Subcutaneous adipose tissue (tissue), 4 donors: Measurements from ENCODE around the gene SPOCK1. TPM values are rescaled to one million over a fixed set of nuclear protein-coding genes. Genes with fewer than 3 reads are reported as not detected.

Source experiments
- total RNA-seq, 4 donors: library from RNA; depleted of rRNA; stranded (reverse); fragments of >200 nt; gene quantifications; one replicate each; pipeline ENCODE4 v1.1.0, GENCODE V29; 2016
- TF ChIP-seq, protein P1 (sequence below): fragments of 450-650 bp; IDR thresholded peaks from one replicate; pipeline ENCODE4 v1.5.1; 2016; ENCODE audit warnings: low read depth, mild to moderate bottlenecking, control low read depth, antibody characterized with exemption, moderate library complexity

Gene SPOCK1
- total RNA-seq, 4 donors from 2014 or later, result 55.2 to 84.6 (median 70.1) TPM

DNA sequence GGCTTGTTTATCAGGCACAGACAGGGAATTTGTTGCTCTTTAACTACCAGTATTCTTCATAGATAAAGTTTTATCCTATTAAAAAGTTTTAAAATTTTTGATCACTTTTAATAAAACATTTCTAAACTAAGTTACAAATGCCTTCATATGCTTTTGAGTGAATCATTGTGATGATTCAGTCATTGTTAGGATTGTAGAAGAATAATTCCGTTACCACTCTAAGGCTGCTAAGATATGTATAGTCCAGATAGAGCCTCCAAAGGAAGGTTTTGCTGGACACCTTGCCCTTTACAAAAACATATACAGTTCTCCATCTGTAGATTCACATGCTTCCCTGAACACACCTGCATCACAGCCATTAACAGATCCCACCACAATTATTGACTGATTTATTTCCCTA is 233.7 kb downstream of the SPOCK1 start:
- TF ChIP-seq, protein P1, sequence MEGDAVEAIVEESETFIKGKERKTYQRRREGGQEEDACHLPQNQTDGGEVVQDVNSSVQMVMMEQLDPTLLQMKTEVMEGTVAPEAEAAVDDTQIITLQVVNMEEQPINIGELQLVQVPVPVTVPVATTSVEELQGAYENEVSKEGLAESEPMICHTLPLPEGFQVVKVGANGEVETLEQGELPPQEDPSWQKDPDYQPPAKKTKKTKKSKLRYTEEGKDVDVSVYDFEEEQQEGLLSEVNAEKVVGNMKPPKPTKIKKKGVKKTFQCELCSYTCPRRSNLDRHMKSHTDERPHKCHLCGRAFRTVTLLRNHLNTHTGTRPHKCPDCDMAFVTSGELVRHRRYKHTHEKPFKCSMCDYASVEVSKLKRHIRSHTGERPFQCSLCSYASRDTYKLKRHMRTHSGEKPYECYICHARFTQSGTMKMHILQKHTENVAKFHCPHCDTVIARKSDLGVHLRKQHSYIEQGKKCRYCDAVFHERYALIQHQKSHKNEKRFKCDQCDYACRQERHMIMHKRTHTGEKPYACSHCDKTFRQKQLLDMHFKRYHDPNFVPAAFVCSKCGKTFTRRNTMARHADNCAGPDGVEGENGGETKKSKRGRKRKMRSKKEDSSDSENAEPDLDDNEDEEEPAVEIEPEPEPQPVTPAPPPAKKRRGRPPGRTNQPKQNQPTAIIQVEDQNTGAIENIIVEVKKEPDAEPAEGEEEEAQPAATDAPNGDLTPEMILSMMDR, result no peak

- TF ChIP-seq, protein P1, result no peak
These were observed 234.6 kb downstream of the SPOCK1 start for GRCh38 chr5:137264573-137264972.

DNA sequence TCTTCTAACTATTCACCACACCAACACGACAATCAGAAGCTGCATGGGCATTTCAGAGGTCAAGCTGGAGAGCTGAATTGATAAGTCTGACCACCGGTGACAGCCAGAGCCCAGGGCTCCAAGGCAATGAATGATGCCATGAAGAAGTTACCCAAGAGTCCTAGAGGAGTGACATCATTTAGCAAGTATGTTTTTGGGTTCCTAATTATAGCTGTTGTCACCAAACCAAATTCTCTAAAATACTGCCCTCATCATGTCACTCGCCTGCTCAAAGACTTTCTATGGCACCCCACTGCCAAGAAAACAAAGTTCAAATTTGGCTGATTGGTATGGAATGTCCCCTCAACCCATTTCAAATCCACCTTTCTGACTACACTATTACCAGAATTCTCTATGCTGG is 235.1 kb downstream of the SPOCK1 start:
- TF ChIP-seq, protein P1, result no peak

DNA sequence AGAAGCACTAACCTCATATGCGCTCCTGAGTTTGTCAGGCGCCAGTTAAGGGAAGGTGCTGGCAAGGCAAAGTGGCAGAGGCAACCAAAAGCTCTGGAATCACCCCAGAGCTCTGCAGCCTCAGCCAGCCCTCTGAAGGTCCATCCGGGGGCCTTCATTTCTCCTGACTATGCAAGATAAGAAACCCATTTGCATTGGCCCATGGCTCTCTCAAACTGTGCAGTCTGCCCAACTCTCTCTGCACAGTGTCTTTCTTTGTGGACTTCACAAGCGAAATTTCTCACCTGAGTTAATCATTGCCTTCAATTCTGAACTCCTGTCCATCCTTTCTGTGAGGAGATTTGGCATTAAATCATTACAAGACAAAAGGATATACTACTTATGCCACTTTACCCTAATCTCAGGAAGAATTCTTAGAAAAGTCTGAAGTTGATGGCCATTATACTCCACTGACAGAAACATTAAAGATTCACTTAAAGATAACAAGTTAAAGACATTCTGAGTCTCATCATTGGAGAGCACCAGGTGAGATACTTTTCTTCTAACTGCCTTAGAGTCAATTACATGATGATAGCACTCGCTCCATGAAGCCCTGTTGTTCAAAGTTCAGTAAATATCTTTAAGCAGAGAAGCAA is 235.6 kb downstream of the SPOCK1 start:
- TF ChIP-seq, protein P1, result no peak

- TF ChIP-seq, protein P1, result no peak
These were observed 236.3 kb downstream of the SPOCK1 start for GRCh38 chr5:137262818-137263217.

DNA sequence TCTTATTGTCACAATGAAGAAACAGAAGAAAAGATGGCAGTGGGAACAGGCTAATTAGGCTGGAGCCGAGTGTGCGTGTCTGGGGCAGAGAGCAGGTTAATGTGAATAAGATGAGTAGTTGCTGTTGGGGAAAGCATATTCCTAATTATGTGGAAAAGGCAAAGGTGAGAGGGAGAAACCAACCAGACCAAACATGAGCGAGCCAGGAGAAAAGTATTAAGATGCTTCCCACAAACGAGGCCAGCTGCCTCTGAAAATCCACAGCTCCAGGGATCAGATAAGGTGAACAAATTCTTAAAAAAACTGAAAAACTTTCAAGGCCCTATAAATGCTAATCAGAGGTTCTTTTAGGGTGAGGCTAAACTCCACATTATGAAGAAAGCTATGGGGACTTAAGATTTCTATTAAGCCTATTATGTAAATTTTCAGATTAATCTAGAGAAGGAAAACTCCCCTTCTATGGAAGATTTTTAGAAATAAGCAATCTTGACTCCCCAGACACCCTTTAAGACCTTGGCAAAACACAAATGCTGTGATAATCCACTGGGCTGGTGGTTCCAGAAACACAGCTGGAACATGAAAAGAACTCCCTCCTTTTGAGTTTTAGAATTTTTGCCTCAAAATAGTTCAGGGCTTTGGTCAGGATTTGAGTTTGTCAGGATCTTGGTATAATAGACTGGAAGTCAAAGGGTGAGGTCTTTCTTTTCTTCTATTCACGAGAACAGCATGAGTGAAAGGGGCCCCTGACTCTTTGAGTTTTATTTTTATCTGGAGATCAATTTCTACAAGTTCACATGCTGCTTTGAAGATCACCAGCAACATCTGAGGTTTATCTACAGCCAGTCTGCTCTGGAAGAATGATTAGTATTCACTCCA is 238.1 kb downstream of the SPOCK1 start:
- TF ChIP-seq, protein P1, result no peak

GRCh38 chr5:137254119-137255090 is 244.7 kb downstream of the SPOCK1 start:
- TF ChIP-seq, protein P1, result no peak
